ENCODE results near the gene NDUFB1. TPM values are rescaled to one million over a fixed set of nuclear protein-coding genes. Genes with fewer than 3 reads are reported as not detected.

The NDUFB1 gene
- total RNA-seq (2014; rRNA removed; shearing (Covaris generic)), result 268 and 270 TPM in 2 replicates

- peak; percentile 69 for DNase-seq (ENCODE audit: low spot score)
These were observed at the start of gene NDUFB1, which contains the start of gene CPSF2 for GRCh38 chr14:92121670-92122350. TSS of gene NDUFB1 (minus strand) at chr14:92121706. CDS start at chr14:92117637, 4,069 bp downstream. TSS of gene CPSF2 (plus strand) at chr14:92121969. CDS start at chr14:92130985, 9,016 bp downstream.

GRCh38 chr14:92164958-92165357 lies 43.5 kb upstream of the NDUFB1 start:
- DNase-seq (ENCODE audit: low spot score), result no peak

GRCh38 chr14:92161521-92161920 lies 40.0 kb upstream of the NDUFB1 start:
- DNase-seq (ENCODE audit: low spot score), result no peak

- no peak for DNase-seq (ENCODE audit: low spot score)
These were observed 39.1 kb upstream of the NDUFB1 start for GRCh38 chr14:92160619-92161018.

GRCh38 chr14:92154283-92154942 lies 32.9 kb upstream of the NDUFB1 start:
- DNase-seq (ENCODE audit: low spot score), result peak; percentile 26

- no peak for DNase-seq (ENCODE audit: low spot score)
These were observed 32.1 kb upstream of the NDUFB1 start for GRCh38 chr14:92153581-92153980.

- no peak for DNase-seq (ENCODE audit: low spot score)
These were observed 23.2 kb upstream of the NDUFB1 start for GRCh38 chr14:92144708-92145107.

GRCh38 chr14:92143962-92144361 lies 22.5 kb upstream of the NDUFB1 start:
- DNase-seq (ENCODE audit: low spot score), result no peak

- no peak for DNase-seq (ENCODE audit: low spot score)
These were observed 21.8 kb upstream of the NDUFB1 start for GRCh38 chr14:92143309-92143708.

- peak; percentile 19 for DNase-seq (ENCODE audit: low spot score)
These were observed 13.8 kb upstream of the NDUFB1 start for GRCh38 chr14:92135269-92135668.

GRCh38 chr14:92134456-92134855 lies 12.9 kb upstream of the NDUFB1 start:
- no peak for DNase-seq (ENCODE audit: low spot score)

GRCh38 chr14:92122761-92123160 lies 1.3 kb upstream of the NDUFB1 start:
- DNase-seq (ENCODE audit: low spot score), result no peak

GRCh38 chr14:92122351-92122677 lies 808 bp upstream of the NDUFB1 start:
- DNase-seq (ENCODE audit: low spot score), result peak; percentile 51

GRCh38 chr14:92121207-92121669 lies 268 bp downstream of the NDUFB1 start:
- DNase-seq (ENCODE audit: low spot score), result peak; percentile 23

- DNase-seq (ENCODE audit: low spot score), result no peak
These were observed 12.0 kb downstream of the NDUFB1 start for GRCh38 chr14:92109490-92109889.

- no peak for DNase-seq (ENCODE audit: low spot score)
These were observed 12.9 kb downstream of the NDUFB1 start for GRCh38 chr14:92108345-92109254.

- DNase-seq (ENCODE audit: low spot score), result peak; percentile 90
These were observed 15.2 kb downstream of the NDUFB1 start, which contains the start of gene ATXN3 for GRCh38 chr14:92106143-92106926. TSS of gene ATXN3 (minus strand) at chr14:92106582. CDS start at chr14:92106552, 30 bp downstream.

GRCh38 chr14:92105893-92106142 lies 15.7 kb downstream of the NDUFB1 start:
- no peak for DNase-seq (ENCODE audit: low spot score)

- DNase-seq (ENCODE audit: low spot score), result peak; percentile 29
These were observed 16.2 kb downstream of the NDUFB1 start for GRCh38 chr14:92105073-92105892.

GRCh38 chr14:92103363-92103989 lies 18.0 kb downstream of the NDUFB1 start:
- DNase-seq (ENCODE audit: low spot score), result no peak

Data from HT-29 (cell line).